ENCODE results near the gene CCDC188. TPM values are rescaled to one million over a fixed set of nuclear protein-coding genes. Genes with fewer than 3 reads are reported as not detected.

Gene CCDC188
- polyA plus RNA-seq: not detected in 2 replicates
- polyA minus RNA-seq: not detected in 2 replicates

DNA sequence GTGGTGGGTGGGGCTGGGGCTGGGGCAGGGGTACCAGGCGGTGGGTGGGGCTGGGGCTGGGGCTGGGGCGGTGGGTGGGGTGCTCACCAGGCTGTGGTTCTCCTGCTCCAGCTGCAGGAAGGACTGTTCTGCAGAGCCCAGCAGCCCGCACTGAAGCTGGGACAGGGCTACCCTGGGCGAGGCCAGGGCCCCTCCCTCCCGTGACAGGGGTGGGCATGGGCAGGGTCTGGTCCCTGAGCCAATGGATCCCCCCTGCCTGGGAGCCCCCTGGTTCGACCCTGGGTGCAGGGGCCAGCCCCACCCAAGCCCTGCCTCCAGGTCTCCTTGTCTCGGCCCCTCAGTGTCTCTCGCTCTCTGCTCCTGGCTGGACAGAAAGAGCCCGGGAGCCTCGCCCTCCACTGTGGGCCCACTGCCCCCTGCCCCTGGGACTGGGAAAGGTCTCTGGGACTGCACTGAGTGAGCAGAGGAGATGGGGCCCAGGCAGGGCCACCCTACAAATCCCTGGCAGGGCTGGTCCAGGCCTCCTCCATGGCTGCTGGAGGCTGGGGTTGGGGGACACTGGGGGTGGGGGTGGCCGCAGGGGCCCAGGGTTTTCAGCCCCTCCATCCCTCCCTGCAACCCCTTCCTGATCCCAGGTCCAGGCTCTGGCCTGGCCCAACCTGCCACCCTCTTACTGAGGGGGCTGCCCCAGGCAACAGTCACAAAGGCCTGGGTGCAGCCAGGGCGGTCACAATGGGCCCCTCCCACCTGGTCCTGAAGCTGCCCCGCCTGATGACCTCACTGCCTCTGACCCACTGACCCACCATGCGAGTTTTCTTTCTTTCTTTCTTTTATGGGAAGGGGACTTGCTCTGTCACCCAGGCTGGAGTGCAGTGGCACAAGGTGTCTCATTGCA, at the start of gene CCDC188:
Gene CCDC188, minus strand, starts transcription at position 675 of the 895 bp plus-strand sequence. Its CDS starts 69 bp downstream, at position 606.
- Histone ChIP-seq H3K27me3 (ENCODE audit: insufficient read depth, low read depth, low read length) (no peaks in the 10 kb centered on the region), H4K20me1 (ENCODE audit: insufficient read depth) (no peaks in the 10 kb centered on the region), H3K9me2 (ENCODE audit: insufficient read depth, low read length) (no peaks in the 10 kb centered on the region), H3K36me3 (ENCODE audit: insufficient read depth, low read length) (no peaks in the 10 kb centered on the region), H3K9ac (ENCODE audit: low read length) (no peak within 1 kb of the TSS), H3K79me2 (replicated peaks; ENCODE audit: insufficient read depth, low read length) (no peaks in the 10 kb centered on the region), H3K27ac (ENCODE audit: low read length) (no peak within 1 kb of the TSS), H3K9me3 (ENCODE audit: low read length) (no peaks in the 10 kb centered on the region), H3K4me3 (ENCODE audit: low read length) (no peak within 1 kb of the TSS), H3F3A (ENCODE audit: insufficient read depth, low read length, poor library complexity, severe bottlenecking) (no peaks in the 10 kb centered on the region), H2AFZ (ENCODE audit: low read depth, low read length) (no peak within 1 kb of the TSS), H3K4me2 (ENCODE audit: low read length) (no peak within 1 kb of the TSS)
- no peak for TF ChIP-seq POLR2AphosphoS5 (IDR thresholded peaks at IDR 0.05)
- TF ChIP-seq MXI1 (conservative IDR thresholded peaks at IDR 0.05; ENCODE audit: poor library complexity, severe bottlenecking): no peak
- no peak for TF ChIP-seq SMC3 (conservative IDR thresholded peaks at IDR 0.05; ENCODE audit: poor library complexity)
- no peak for TF ChIP-seq EP300 (conservative IDR thresholded peaks at IDR 0.05; ENCODE audit: poor library complexity, severe bottlenecking)
- TF ChIP-seq RAD21 (conservative IDR thresholded peaks at IDR 0.05): no peak
- TF ChIP-seq CTCF (IDR thresholded peaks at IDR 0.05; ENCODE audit: poor library complexity, severe bottlenecking): no peak
- no peak for TF ChIP-seq REST (IDR thresholded peaks at IDR 0.05; ENCODE audit: borderline replicate concordance)
- TF ChIP-seq TAF1 (IDR thresholded peaks at IDR 0.05; ENCODE audit: low read depth): no peak
- TF ChIP-seq EZH2 (IDR thresholded peaks at IDR 0.05; ENCODE audit: borderline replicate concordance, insufficient read depth, low read length, poor library complexity, severe bottlenecking): no peak

DNA sequence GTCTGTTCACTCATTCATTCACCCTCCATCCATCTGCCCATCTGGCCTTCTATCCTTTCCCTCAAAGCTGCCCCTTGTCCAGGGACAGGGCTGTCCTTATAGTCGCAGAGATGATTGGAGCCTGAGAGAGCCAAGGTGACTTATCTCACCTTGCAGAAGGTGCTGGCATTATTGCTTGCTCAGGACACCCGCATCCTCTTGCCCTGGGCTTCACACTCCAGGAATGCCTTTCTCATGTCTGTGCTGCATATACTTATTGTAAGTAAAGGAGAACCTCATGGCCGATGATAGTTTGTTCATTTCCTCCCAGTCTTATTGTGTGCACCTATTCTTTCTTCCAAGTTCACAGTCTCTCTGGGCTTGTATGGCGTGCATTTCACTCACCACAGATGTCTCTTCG, 49.1 kb upstream of the CCDC188 start:
- H4K20me1 ChIP-seq (ENCODE audit: insufficient read depth): no peaks in the 10 kb centered on the region
- H3K27me3 ChIP-seq (ENCODE audit: insufficient read depth, low read depth, low read length): peaks cover 3% of the 10 kb centered on the region
- no peak overlapping the region for H2AFZ ChIP-seq (ENCODE audit: low read depth, low read length)
- no peaks in the 10 kb centered on the region for H3F3A ChIP-seq (ENCODE audit: insufficient read depth, low read length, poor library complexity, severe bottlenecking)
- H3K79me2 ChIP-seq (replicated peaks; ENCODE audit: insufficient read depth, low read length): no peaks in the 10 kb centered on the region
- no peak overlapping the region for H3K9ac ChIP-seq (ENCODE audit: low read length)
- no peak overlapping the region for H3K27ac ChIP-seq (ENCODE audit: low read length)
- no peak overlapping the region for H3K4me2 ChIP-seq (ENCODE audit: low read length)
- no peaks in the 10 kb centered on the region for H3K9me2 ChIP-seq (ENCODE audit: insufficient read depth, low read length)
- H3K9me3 ChIP-seq (ENCODE audit: low read length): no peaks in the 10 kb centered on the region
- no peak for TF ChIP-seq REST (IDR thresholded peaks at IDR 0.05; ENCODE audit: borderline replicate concordance)
- TF ChIP-seq EZH2 (IDR thresholded peaks at IDR 0.05; ENCODE audit: borderline replicate concordance, insufficient read depth, low read length, poor library complexity, severe bottlenecking): no peak
- no peak for TF ChIP-seq TAF1 (IDR thresholded peaks at IDR 0.05; ENCODE audit: low read depth)
- no peak for TF ChIP-seq RAD21 (conservative IDR thresholded peaks at IDR 0.05)
- no peak for TF ChIP-seq POLR2AphosphoS5 (IDR thresholded peaks at IDR 0.05)
- TF ChIP-seq SMC3 (conservative IDR thresholded peaks at IDR 0.05; ENCODE audit: poor library complexity): no peak
- TF ChIP-seq CTCF (IDR thresholded peaks at IDR 0.05; ENCODE audit: poor library complexity, severe bottlenecking): no peak
- TF ChIP-seq EP300 (conservative IDR thresholded peaks at IDR 0.05; ENCODE audit: poor library complexity, severe bottlenecking): no peak
- TF ChIP-seq MXI1 (conservative IDR thresholded peaks at IDR 0.05; ENCODE audit: poor library complexity, severe bottlenecking): no peak
- H3K36me3 ChIP-seq (ENCODE audit: insufficient read depth, low read length): no peaks in the 10 kb centered on the region
- H3K4me3 ChIP-seq (ENCODE audit: low read length): no peak overlapping the region

Data from neural cell (in vitro differentiated cells).